H1 (cell line): Measurements from ENCODE around the gene RFLNA. TPM values are rescaled to one million over a fixed set of nuclear protein-coding genes. Genes with fewer than 3 reads are reported as not detected.

ENCODE experiments used
- CTCF ChIA-PET: fragments of 300-600 bp; sonication (Branson Sonifier 250); formaldehyde crosslinking; loops from one replicate; lab custom pipeline; 2021; ENCODE audit not compliant: partially characterized antibody; lab: Charles Lee
- POLR2A ChIA-PET: fragments of 300-600 bp; sonication (Branson Sonifier 250); formaldehyde crosslinking; loops from one replicate; lab custom pipeline; 2021; ENCODE audit warnings: inconsistent platforms; ENCODE audit not compliant: partially characterized antibody; lab: Charles Lee
- DNase-seq, 2 experiments: peaks; one replicate each; pipeline versions ENCODE4 v3.0.0 to v3.0.0-alpha.2; 2010 to 2022; ENCODE audit warnings: low spot score in 2 of 2, low read depth in 1 of 2, mixed read lengths in 1 of 2
- FAIRE-seq: peaks from 2 replicates; lab custom pipeline; 2011; peaks lifted over from hg19 to GRCh38; lab: Jason Lieb, UNC
- H2AFZ ChIP-seq: 2 replicates; pipeline ENCODE4 v1.8.1; 2012; ENCODE audit warnings: low read length, inconsistent platforms
- H2AK5ac ChIP-seq: 2 replicates; pipeline ENCODE4 v1.6.1; 2013; ENCODE audit warnings: low read depth, low read length
- H2BK120ac ChIP-seq: replicated peaks from 2 replicates; pipeline ENCODE3; 2013; ENCODE audit warnings: low read depth, low read length, inconsistent platforms
- H2BK12ac ChIP-seq: 2 replicates; pipeline ENCODE4 v1.6.1; 2013; ENCODE audit warnings: low read depth, low read length
- H2BK15ac ChIP-seq: 2 replicates; pipeline ENCODE4 v1.6.1; 2013; ENCODE audit warnings: low read length
- H2BK20ac ChIP-seq: 2 replicates; pipeline ENCODE4 v1.6.1; 2013; ENCODE audit warnings: low read length
- H2BK5ac ChIP-seq: 2 replicates; pipeline ENCODE4 v1.6.1; 2013; ENCODE audit warnings: low read depth, low read length
- H3K14ac ChIP-seq: 2 replicates; pipeline ENCODE4 v1.6.1; 2013; ENCODE audit warnings: inconsistent platforms; ENCODE audit not compliant: insufficient read length
- H3K18ac ChIP-seq: 2 replicates; pipeline ENCODE4 v1.6.1; 2013; ENCODE audit warnings: low read length; ENCODE audit errors: extremely low read depth
- H3K23ac ChIP-seq: 2 replicates; pipeline ENCODE4 v1.6.1; 2013; ENCODE audit warnings: inconsistent platforms; ENCODE audit not compliant: insufficient read length
- H3K23me2 ChIP-seq: 2 replicates; pipeline ENCODE4 v1.6.1; 2013; ENCODE audit warnings: low read depth, low read length
- H3K27ac ChIP-seq: 2 replicates; pipeline ENCODE4 v1.6.1; 2011; ENCODE audit warnings: low read depth, low read length, inconsistent platforms
- H3K27me3 ChIP-seq, 4 experiments: replicated peaks in 1 of 4; 1 replicate in 1 of 4; 2 replicates in 3 of 4; pipeline versions ENCODE4 v1.6.1 to v1.8.1; 2011 to 2013; ENCODE audit warnings: low read length in 3 of 4, mild to moderate bottlenecking in 3 of 4, inconsistent platforms in 2 of 4, mixed read lengths in 2 of 4, moderate library complexity in 1 of 4; ENCODE audit not compliant: control insufficient read depth in 3 of 4, insufficient read depth in 3 of 4; ENCODE audit errors: extremely low read depth in 1 of 4
- H3K36me3 ChIP-seq, 4 experiments: 2 replicates each; pipeline versions ENCODE4 v1.6.1 to v1.8.1; 2011 to 2013; ENCODE audit warnings: mild to moderate bottlenecking in 4 of 4, low read length in 3 of 4, moderate library complexity in 2 of 4, control low read depth in 1 of 4, inconsistent platforms in 1 of 4; ENCODE audit not compliant: insufficient read depth in 4 of 4, control insufficient read depth in 2 of 4
- H3K4ac ChIP-seq: replicated peaks from 2 replicates; pipeline ENCODE3; 2013; ENCODE audit warnings: low read length, low read depth, mixed read lengths, inconsistent platforms; ENCODE audit not compliant: insufficient read length
- H3K4me1 ChIP-seq, 4 experiments: replicated peaks in 1 of 4; 1 replicate in 1 of 4; 2 replicates in 3 of 4; pipeline versions ENCODE4 v1.6.1 to v1.8.1; 2011 to 2013; ENCODE audit warnings: low read length in 3 of 4, inconsistent platforms in 2 of 4, mixed read lengths in 1 of 4; ENCODE audit not compliant: insufficient read depth in 4 of 4, control insufficient read depth in 3 of 4
- H3K4me2 ChIP-seq, 2 experiments: 2 replicates each; pipeline versions ENCODE4 v1.6.1 to v1.8.1; 2011 to 2013; ENCODE audit warnings: low read depth in 2 of 2, low read length in 2 of 2, control low read depth in 1 of 2, inconsistent platforms in 1 of 2, mild to moderate bottlenecking in 1 of 2; ENCODE audit not compliant: insufficient read depth in 1 of 2
- H3K4me3 ChIP-seq, 4 experiments: fragments of 200-600, 300-600 bp in 1 of 4; sonication (generic), shearing (Covaris generic), sonication (Bioruptor Twin) in 1 of 4; 2 replicates each; pipeline versions ENCODE4 v1.5.1 to v1.8.1; 2011 to 2016; ENCODE audit warnings: low read length in 4 of 4, low read depth in 3 of 4, control low read depth in 2 of 4, inconsistent platforms in 2 of 4, mild to moderate bottlenecking in 2 of 4, mixed read lengths in 1 of 4, moderate library complexity in 1 of 4; ENCODE audit not compliant: insufficient read depth in 2 of 4; ENCODE audit errors: extremely low read depth in 1 of 4
- H3K56ac ChIP-seq: replicated peaks from 2 replicates; pipeline ENCODE3; 2013; ENCODE audit warnings: low read depth, mild to moderate bottlenecking, mixed read lengths, low read length, inconsistent platforms; ENCODE audit not compliant: insufficient read length
- H3K79me1 ChIP-seq: 2 replicates; pipeline ENCODE4 v1.6.1; 2013; ENCODE audit warnings: low read depth, low read length, control low read depth
- H3K79me2 ChIP-seq, 2 experiments: 2 replicates each; pipeline versions ENCODE4 v1.6.1 to v1.8.1; 2012 to 2013; ENCODE audit warnings: low read length in 2 of 2, mild to moderate bottlenecking in 2 of 2, inconsistent platforms in 1 of 2; ENCODE audit not compliant: insufficient read depth in 2 of 2, control insufficient read depth in 1 of 2
- H3K9ac ChIP-seq, 4 experiments: replicated peaks in 1 of 4; 1 replicate in 1 of 4; 2 replicates in 3 of 4; pipeline versions ENCODE4 v1.6.1 to v1.8.1; 2011 to 2013; ENCODE audit warnings: low read depth in 3 of 4, low read length in 3 of 4, control low read depth in 2 of 4, mild to moderate bottlenecking in 2 of 4, moderate library complexity in 2 of 4, inconsistent platforms in 1 of 4; ENCODE audit errors: extremely low read depth in 1 of 4
- H3K9me3 ChIP-seq, 2 experiments: 2 replicates each; pipeline versions ENCODE4 v1.6.1 to v1.8.1; 2012 to 2013; ENCODE audit warnings: mild to moderate bottlenecking in 2 of 2, moderate library complexity in 2 of 2, control low read depth in 1 of 2, inconsistent platforms in 1 of 2, low read depth in 1 of 2, low read length in 1 of 2, mixed read lengths in 1 of 2; ENCODE audit not compliant: insufficient read depth in 2 of 2
- H4K20me1 ChIP-seq, 2 experiments: replicated peaks in 1 of 2; 2 replicates each; pipeline versions ENCODE3 to v1.8.1; 2011 to 2013; ENCODE audit warnings: inconsistent platforms in 2 of 2, low read length in 2 of 2, mild to moderate bottlenecking in 1 of 2; ENCODE audit not compliant: insufficient read depth in 2 of 2, control insufficient read depth in 1 of 2
- H4K5ac ChIP-seq: 2 replicates; pipeline ENCODE4 v1.6.1; 2013; ENCODE audit warnings: low read length, low read depth, mixed read lengths, inconsistent platforms; ENCODE audit not compliant: insufficient read length
- H4K8ac ChIP-seq: 2 replicates; pipeline ENCODE4 v1.8.0; 2013; ENCODE audit warnings: mild to moderate bottlenecking, moderate library complexity, low read length, inconsistent platforms; ENCODE audit not compliant: insufficient read depth; ENCODE audit errors: extremely low read depth
- H4K91ac ChIP-seq: replicated peaks from 2 replicates; pipeline ENCODE3; 2013; ENCODE audit warnings: low read length, mixed read lengths, inconsistent platforms; ENCODE audit not compliant: insufficient read length
- KDM4A ChIP-seq: IDR thresholded peaks from one replicate; pipeline ENCODE4 v1.7.1; 2012; ENCODE audit warnings: low read depth, mild to moderate bottlenecking, moderate library complexity, low read length, inconsistent platforms; ENCODE audit not compliant: severe bottlenecking
- POLR2AphosphoS5 ChIP-seq: IDR thresholded peaks from 2 replicates; pipeline ENCODE4 v1.6.1; 2011; ENCODE audit warnings: low read depth, low read length
- POU5F1 ChIP-seq: IDR thresholded peaks from 2 replicates; pipeline ENCODE4 v1.6.1; 2011; ENCODE audit warnings: low read depth, mild to moderate bottlenecking, low read length, moderate library complexity
- RAD21 ChIP-seq, 2 experiments: IDR thresholded peaks in 1 of 2; conservative IDR thresholded peaks in 1 of 2; 2 replicates each; pipeline ENCODE4 v1.6.1; 2011; ENCODE audit warnings: low read depth in 2 of 2, low read length in 2 of 2, improper control_type of control experiment in 1 of 2, inconsistent platforms in 1 of 2, mild to moderate bottlenecking in 1 of 2, moderate library complexity in 1 of 2
- RNF2 ChIP-seq: fragments of 200-900, 300-1000 bp; sonication (generic); IDR thresholded peaks from 2 replicates; pipeline ENCODE4 v1.7.1; 2016; ENCODE audit warnings: borderline replicate concordance, low read depth, mild to moderate bottlenecking, antibody characterized with exemption, low read length; ENCODE audit not compliant: poor library complexity, severe bottlenecking; ENCODE audit errors: missing control alignments
- SIN3A ChIP-seq, 2 experiments: IDR thresholded peaks in 1 of 2; conservative IDR thresholded peaks in 1 of 2; 2 replicates each; pipeline ENCODE4 v1.6.1; 2011 to 2012; ENCODE audit warnings: low read length in 2 of 2, improper control_type of control experiment in 1 of 2, low read depth in 1 of 2, mild to moderate bottlenecking in 1 of 2
- USF2 ChIP-seq: IDR thresholded peaks from 2 replicates; pipeline ENCODE4 v1.6.1; 2011; ENCODE audit warnings: low read length, improper control_type of control experiment
- WGBS, 2 experiments: shearing (Covaris generic) in 1 of 2; methylation state at CpG; one replicate each; pipeline versions ENCODE4 v1.1.6 to v1.1.7; 2013 to 2015; ENCODE audit warnings: low lambda C conversion rate in 2 of 2, mixed read lengths in 2 of 2, inconsistent platforms in 1 of 2, low coverage in 1 of 2, missing lambda C conversion rate in 1 of 2; ENCODE audit not compliant: insufficient replicate concordance in 2 of 2, insufficient coverage in 1 of 2, insufficient read length in 1 of 2; ENCODE audit errors: extremely low coverage in 1 of 2, missing lambda C conversion rate in 1 of 2; 5-methylcytosine and 5-hydroxymethylcytosine counted together
- polyA plus RNA-seq, 7 experiments: library from polyadenylated mRNA; depleted of rRNA in 3 of 7; stranded (reverse) in 5 of 7; unstranded in 2 of 7; fragments of >200 nt in 5 of 7; fragments of 200-250 nt in 2 of 7; gene quantifications; 1 replicate in 5 of 7; 2 replicates in 1 of 7; 4 replicates in 1 of 7; pipeline versions ENCODE4 v1.2.1 to v1.2.3, GENCODE V29; 2011 to 2013; ENCODE audit warnings: missing spikeins in 2 of 7, mixed read lengths in 2 of 7
- total RNA-seq: library from RNA; stranded (reverse); fragmentation: NEBNext Ultra II Directional; extraction: Animal tissue kit (Norgen Biotek cat#: 25700); gene quantifications from 2 replicates; pipeline ENCODE4 v1.2.1, GENCODE V29; 2021
- TF ChIP-seq, protein P1 (sequence below): IDR thresholded peaks from 2 replicates; pipeline ENCODE4 v1.6.1; 2011; ENCODE audit warnings: low read depth, mild to moderate bottlenecking, low read length; ENCODE audit not compliant: insufficient read depth

Gene RFLNA
- total and polyA plus RNA-seq, 2 of the 8 experiments (the other 6 are each of a cell fraction or from before 2014, with no cell fraction given): 6.4 to 6.6 TPM

- Histone ChIP-seq H3K56ac (no peak overlapping the region), H4K20me1 (peaks cover 3 to 12% of the 10 kb centered on the region in 2 experiments), H2AK5ac (no peak overlapping the region), H2BK20ac (no peak overlapping the region), H2AFZ (no peak overlapping the region), H2BK15ac (no peak overlapping the region), H4K91ac (no peak overlapping the region), H3K9ac (no peak overlapping the region), H4K8ac (no peak overlapping the region), H3K14ac (no peak overlapping the region), H2BK5ac (no peak overlapping the region), H3K23ac (no peak overlapping the region), H3K79me2 (no peaks in the 10 kb centered on the region), H3K4me2 (no peak overlapping the region), H3K27ac (no peak overlapping the region), H3K4me1 (no peaks in the 10 kb centered on the region), H3K36me3 (peaks cover 14 to 38% (median 18%) of the 10 kb centered on the region in 4 experiments), H3K4ac (no peak overlapping the region), H3K9me3 (no peaks in the 10 kb centered on the region), H3K79me1 (peaks cover 7% of the 10 kb centered on the region), H2BK120ac (no peak overlapping the region), H2BK12ac (no peak overlapping the region), H3K23me2 (no peaks in the 10 kb centered on the region; the same call in 1 of the 2 replicates), H3K18ac (no peak overlapping the region), H3K27me3 (no peaks in the 10 kb centered on the region), H3K4me3 (no peak overlapping the region), H4K5ac (no peak overlapping the region)
- CTCF ChIA-PET: interaction anchor here (0.7 to 1.9 kb wide), 4 partner anchors 11 to 263 kb away, joined by 3 to 8 read pairs (median 4); no protein-coding TSS in a partner anchor
- 84% methylated on average over 18 of the region's 21 CpGs; no CpG with 5 or more reads in 1 of the 2 experiments for WGBS, 2 experiments
- FAIRE-seq (no peak), DNase-seq (no peak)
- POLR2A ChIA-PET: interaction anchor here (1.9 kb wide), 1 partner anchor 10 kb away, joined by 5 read pairs; no protein-coding TSS in a partner anchor
- TF ChIP-seq POU5F1: no peak
- no peak for TF ChIP-seq POLR2AphosphoS5
- TF ChIP-seq, protein P1, sequence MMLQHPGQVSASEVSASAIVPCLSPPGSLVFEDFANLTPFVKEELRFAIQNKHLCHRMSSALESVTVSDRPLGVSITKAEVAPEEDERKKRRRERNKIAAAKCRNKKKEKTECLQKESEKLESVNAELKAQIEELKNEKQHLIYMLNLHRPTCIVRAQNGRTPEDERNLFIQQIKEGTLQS: no peak
- no peak for TF ChIP-seq RNF2
- TF ChIP-seq SIN3A (conservative IDR thresholded peaks at IDR 0.05 in 1 of 2, IDR thresholded peaks at IDR 0.05 in 1 of 2; ENCODE audit: low read depth in 1 of 2, low read length in 2 of 2): no peak
- no peak for TF ChIP-seq RAD21 (IDR thresholded peaks at IDR 0.05 in 1 of 2, conservative IDR thresholded peaks at IDR 0.05 in 1 of 2; ENCODE audit: low read depth in 2 of 2, low read length in 2 of 2)
- no peak for TF ChIP-seq USF2
- no peak for TF ChIP-seq KDM4A
Measured at GRCh38 chr12:124361074-124361970, 66.4 kb downstream of the RFLNA start.
